K562 (cell line): ENCODE results near the gene HES6. TPM values are rescaled to one million over a fixed set of nuclear protein-coding genes. Genes with fewer than 3 reads are reported as not detected.

ENCODE experiments used
- ATAC-seq: fragments of 200-7000 bp; cut with Tn5 transposase; 3 replicates; pipeline ENCODE4 v1.9.1; 2020; ENCODE audit warnings: moderate library complexity
- BruUV-seq: library from RNA; stranded (reverse); fragments of 400-500 nt; replicated peaks from 2 replicates; lab custom pipeline; 2021; lab: Mats Ljungman, UMichigan
- CTCF ChIA-PET: fragments of 300-600 bp; formaldehyde crosslinking; extraction: SDS; loops from one replicate; lab custom pipeline; 2021; ENCODE audit warnings: low intra/inter-chr PET ratio; lab: Yijun Ruan, JAX
- POLR2A ChIA-PET: fragments of 300-600, 350-650 bp; sonication (Branson Sonifier 250); formaldehyde crosslinking; extraction: SDS; loops from one replicate; lab custom pipeline; 2021; ENCODE audit warnings: antibody characterized with exemption, inconsistent platforms; lab: Yijun Ruan, JAX
- DNase-seq, 4 experiments: peaks; one replicate each; pipeline versions ENCODE4 v3.0.0 to v3.0.0-alpha.2; 2011 to 2018; ENCODE audit warnings: low spot score in 3 of 4, mixed read lengths in 3 of 4; ENCODE audit errors: extremely low read depth in 1 of 4
- FAIRE-seq: peaks from 2 replicates; lab custom pipeline; 2011; peaks lifted over from hg19 to GRCh38; lab: Jason Lieb, UNC
- H2AFZ ChIP-seq: 2 replicates; pipeline ENCODE4 v1.6.0; 2011; ENCODE audit warnings: low read depth, low read length, control low read depth, inconsistent platforms
- H3K27ac ChIP-seq: fragments of 200-600 bp; 3 replicates; pipeline ENCODE4 v1.8.0; 2011; ENCODE audit warnings: low read depth, mild to moderate bottlenecking, control low read depth, inconsistent platforms, low read length, moderate library complexity, mixed read lengths; ENCODE audit errors: extremely low read depth
- H3K27me3 ChIP-seq, 2 experiments: fragments of 300-600 bp in 1 of 2; 2 replicates in 1 of 2; 3 replicates in 1 of 2; pipeline versions ENCODE4 v1.6.0 to v1.8.0; 2011; ENCODE audit warnings: inconsistent platforms in 2 of 2, low read length in 2 of 2, mild to moderate bottlenecking in 1 of 2, mixed read lengths in 1 of 2, moderate library complexity in 1 of 2; ENCODE audit not compliant: control insufficient read depth in 2 of 2, insufficient read depth in 2 of 2
- H3K36me3 ChIP-seq: fragments of 300-600 bp; 3 replicates; pipeline ENCODE4 v1.8.0; 2011; ENCODE audit warnings: mild to moderate bottlenecking, low read length, inconsistent platforms; ENCODE audit not compliant: control insufficient read depth, insufficient read depth
- H3K4me1 ChIP-seq, 2 experiments: fragments of 200-600 bp in 1 of 2; replicated peaks in 1 of 2; 2 replicates in 1 of 2; 3 replicates in 1 of 2; pipeline versions ENCODE4 v1.5.1 to v1.8.0; 2011; ENCODE audit warnings: inconsistent platforms in 2 of 2, low read length in 2 of 2, mild to moderate bottlenecking in 1 of 2, mixed read lengths in 1 of 2, moderate library complexity in 1 of 2; ENCODE audit not compliant: control insufficient read depth in 2 of 2, insufficient read depth in 2 of 2
- H3K4me2 ChIP-seq: 2 replicates; pipeline ENCODE4 v1.6.1; 2011; ENCODE audit warnings: low read length, control low read depth, inconsistent platforms, mixed read lengths; ENCODE audit not compliant: insufficient read depth
- H3K4me3 ChIP-seq: fragments of 200-600 bp; sonication (generic), shearing (Covaris generic); 2 replicates; pipeline ENCODE4 v1.5.1; 2016; ENCODE audit warnings: control low read depth, inconsistent platforms
- H3K79me2 ChIP-seq: fragments of 200-600 bp; 3 replicates; pipeline ENCODE4 v1.8.0; 2011; ENCODE audit warnings: low read length, inconsistent platforms; ENCODE audit not compliant: control insufficient read depth, insufficient read depth
- H3K9ac ChIP-seq, 2 experiments: 2 replicates each; pipeline versions ENCODE4 v1.6.0 to v1.6.1; 2011; ENCODE audit warnings: low read depth in 2 of 2, low read length in 2 of 2, control low read depth in 1 of 2, inconsistent platforms in 1 of 2, mild to moderate bottlenecking in 1 of 2, mixed read lengths in 1 of 2; ENCODE audit not compliant: insufficient read depth in 1 of 2
- H3K9me1 ChIP-seq: one replicate; pipeline ENCODE4 v1.6.0; 2011; ENCODE audit warnings: inconsistent platforms, mild to moderate bottlenecking, low read length, moderate library complexity; ENCODE audit not compliant: control insufficient read depth, insufficient read depth
- H3K9me3 ChIP-seq: replicated peaks from 2 replicates; pipeline ENCODE4 v1.5.1; 2011; ENCODE audit warnings: low read depth, low read length, inconsistent platforms; ENCODE audit not compliant: control insufficient read depth, insufficient read depth
- H4K20me1 ChIP-seq: replicated peaks from 2 replicates; pipeline ENCODE4 v1.6.1; 2011; ENCODE audit warnings: low read length, inconsistent platforms, mixed read lengths; ENCODE audit not compliant: control insufficient read depth, insufficient read depth
- CC2D1A ChIP-seq: fragments of 450-650 bp; IDR thresholded peaks from 2 replicates; pipeline ENCODE4 v1.6.1; 2017; ENCODE audit warnings: mild to moderate bottlenecking
- CREB1 ChIP-seq, 2 experiments: sonication (generic) in 1 of 2; formaldehyde crosslinking in 1 of 2; IDR thresholded peaks; 2 replicates each; pipeline versions ENCODE4 v1.6.1 to v1.8.0; 2012 to 2022; ENCODE audit warnings: inconsistent platforms in 1 of 2, mild to moderate bottlenecking in 1 of 2, missing genetic modification reagents in 1 of 2, moderate library complexity in 1 of 2
- E2F8 ChIP-seq: fragments of 450-650 bp; IDR thresholded peaks from 2 replicates; pipeline ENCODE4 v1.7.1; 2018; ENCODE audit warnings: mild to moderate bottlenecking, low read depth; ENCODE audit not compliant: partially characterized antibody
- HCFC1 ChIP-seq: IDR thresholded peaks from 2 replicates; pipeline ENCODE4 v1.6.1; 2012; ENCODE audit warnings: low read depth, low read length, improper control_type of control experiment
- JUND ChIP-seq, 2 experiments: IDR thresholded peaks; 2 replicates in 1 of 2; 3 replicates in 1 of 2; pipeline ENCODE4 v1.6.1; 2011; ENCODE audit warnings: borderline replicate concordance in 2 of 2, low read depth in 2 of 2, low read length in 2 of 2, improper control_type of control experiment in 1 of 2, missing biosample characterization in 1 of 2, missing genetic modification characterization in 1 of 2, missing genetic modification reagents in 1 of 2
- KLF1 ChIP-seq: fragments of 450-650 bp; IDR thresholded peaks from 2 replicates; pipeline ENCODE4 v1.6.1; 2016; ENCODE audit warnings: missing genetic modification characterization, missing compliant biosample characterization
- MYC ChIP-seq, 2 experiments: fragments of 250-450 bp in 1 of 2; sonication (Bioruptor Pico) in 1 of 2; IDR thresholded peaks; 2 replicates each; pipeline versions ENCODE4 v1.5.1 to v1.6.1; 2012 to 2021; ENCODE audit warnings: low read depth in 2 of 2, borderline replicate concordance in 1 of 2, improper control_type of control experiment in 1 of 2, low read length in 1 of 2, mild to moderate bottlenecking in 1 of 2, moderate library complexity in 1 of 2
- SP1 ChIP-seq: sonication (generic); formaldehyde crosslinking; IDR thresholded peaks from 2 replicates; pipeline ENCODE4 v1.8.1; 2022; ENCODE audit warnings: mild to moderate bottlenecking, missing genetic modification reagents
- ZBTB34 ChIP-seq: fragments of 250-450 bp; sonication (Bioruptor Pico); IDR thresholded peaks from 2 replicates; pipeline ENCODE4 v1.8.0; 2021; ENCODE audit warnings: mild to moderate bottlenecking, moderate library complexity
- ZHX1 ChIP-seq: fragments of 150-350 bp; conservative IDR thresholded peaks from 2 replicates; pipeline ENCODE4 v1.6.1; 2014; ENCODE audit warnings: low read length
- ZNF263 ChIP-seq: sonication (generic); formaldehyde crosslinking; IDR thresholded peaks from 2 replicates; pipeline ENCODE4 v1.8.0; 2022; ENCODE audit warnings: mild to moderate bottlenecking, missing genetic modification reagents, borderline replicate concordance
- WGBS: fragments of 100-300 bp; shearing (Covaris generic); methylation state at CpG from one replicate; pipeline ENCODE4 v1.1.6; 2016; ENCODE audit warnings: low coverage, mixed read lengths; ENCODE audit not compliant: insufficient coverage; ENCODE audit errors: missing lambda C conversion rate; 5-methylcytosine and 5-hydroxymethylcytosine counted together
- in situ Hi-C: fragments of 300-500 bp; cut with MboI; formaldehyde crosslinking; loops from 4 replicates; pipeline ENCODE4 v1.15.0; 2018; ENCODE audit warnings: inconsistent platforms, mixed read lengths
- intact Hi-C: fragments of 100-400 bp; cut with micrococcal nuclease; formaldehyde crosslinking; loops from 2 replicates; pipeline ENCODE4 v1.14.2; 2022
- polyA plus RNA-seq, 8 experiments: library from polyadenylated mRNA; depleted of rRNA in 4 of 8; stranded (reverse) in 5 of 8; unstranded in 3 of 8; fragments of >200 nt; fragmentation: Nextera tagmentation in 2 of 8; fragmentation: Illumina TruSeq in 1 of 8; extraction: Ambion mirVana in 2 of 8; extraction: Trizol in 1 of 8; gene quantifications; 2 replicates each; pipeline versions ENCODE4 v1.2.1 to v1.2.3, GENCODE V29; 2011 to 2014; ENCODE audit warnings: inconsistent platforms in 1 of 8, missing spikeins in 1 of 8
- total RNA-seq, 7 experiments: library from RNA; depleted of rRNA in 6 of 7; stranded (reverse); fragments of >200 nt in 6 of 7; fragmentation: Illumina TruSeq in 2 of 7; extraction: Trizol in 2 of 7; gene quantifications; 2 replicates each; pipeline versions ENCODE4 v1.2.1 to v1.2.3, GENCODE V29; 2011 to 2021; ENCODE audit warnings: low replicate concordance in 1 of 7

Gene HES6
- total and polyA plus RNA-seq, 9 of the 15 experiments (the other 6 are each of a cell fraction or from before 2014, with no cell fraction given), result 6.2 to 133 (median 29.2) TPM

- Histone ChIP-seq H3K9ac (no peak overlapping the region), H4K20me1 (no peaks in the 10 kb centered on the region; the same call in 1 of the 2 replicates), H3K9me1 (no peaks in the 10 kb centered on the region), H3K27me3 (no peaks in the 10 kb centered on the region), H3K4me3 (no peak overlapping the region), H3K36me3 (peaks cover 35% of the 10 kb centered on the region; the same call in 2 of the 3 replicates), H3K79me2 (no peaks in the 10 kb centered on the region), H3K9me3 (no peaks in the 10 kb centered on the region), H2AFZ (no peak overlapping the region), H3K4me1 (no peaks in the 10 kb centered on the region; a peak in 1 of 5 replicates), H3K27ac (no peak overlapping the region), H3K4me2 (no peak overlapping the region)
- peak; percentile 95 for ATAC-seq
- FAIRE-seq, result peak; percentile 84
- POLR2A ChIA-PET, result no interaction called here
- intact Hi-C loops, result loop anchor here (1.0 to 5.0 kb wide), 2 partner anchors 103 to 406 kb away; partner anchors contain the start of gene RAMP1
- peak; percentile 51 to 83 (median 58) for DNase-seq
- no TSS peak for BruUV-seq
- in situ Hi-C loops, result loop anchor here (25.0 kb wide), 1 partner anchor 401 kb away; the partner anchor contains the start of gene RAMP1
- CTCF ChIA-PET, result interaction anchor here (0.7 to 2.2 kb wide), 5 partner anchors 104 to 751 kb away, joined by 3 to 21 read pairs (median 4); partner anchors contain the start of gene ERFE
- WGBS, result 29% methylated on average over 10 of the region's 13 CpGs
- TF ChIP-seq CC2D1A, result 0 out of 2 replicates have a peak, but pooled peaks have one; percentile 14
- no peak for TF ChIP-seq JUND (IDR thresholded peaks at IDR 0.05; ENCODE audit: borderline replicate concordance, low read depth, low read length)
- no peak for TF ChIP-seq JUND (tag; IDR thresholded peaks at IDR 0.05; ENCODE audit: borderline replicate concordance, low read depth, low read length)
- TF ChIP-seq KLF1 (tag), result no peak
- no peak for TF ChIP-seq CREB1 (IDR thresholded peaks at IDR 0.05)
- TF ChIP-seq CREB1 (CRISPR knock-in tag; IDR thresholded peaks at IDR 0.05), result no peak
- no peak for TF ChIP-seq ZBTB34 (CRISPR knock-in tag)
- 0 out of 2 replicates have a peak, but pooled peaks have one; percentile 16 for TF ChIP-seq MYC (IDR thresholded peaks at IDR 0.05; ENCODE audit: low read depth, low read length)
- no peak for TF ChIP-seq MYC (CRISPR knock-in tag; IDR thresholded peaks at IDR 0.05; ENCODE audit: borderline replicate concordance, low read depth)
- no peak for TF ChIP-seq ZNF263 (CRISPR knock-in tag)
- TF ChIP-seq ZHX1, result no peak
- no peak for TF ChIP-seq E2F8
- TF ChIP-seq HCFC1, result 0 out of 2 replicates have a peak, but pooled peaks have one; percentile 23
- TF ChIP-seq SP1 (CRISPR knock-in tag), result 0 out of 2 replicates have a peak, but pooled peaks have one; percentile 35
Observed at GRCh38 chr2:238263204-238264071, 23.6 kb upstream of the HES6 start.
